Parathyroid adenoma (tissue), 2 donors: ENCODE results near the gene VPS41.

Experiments
- H2AFZ ChIP-seq: fragments of 300-600 bp; sonication (generic); one replicate; pipeline ENCODE4 v1.7.0; 2017; ENCODE audit warnings: antibody characterized with exemption, mild to moderate bottlenecking
- H3K27ac ChIP-seq: fragments of 300-600 bp; sonication (generic); one replicate; pipeline ENCODE4 v1.7.0; 2017
- H3K27me3 ChIP-seq: fragments of 300-600 bp; sonication (generic); one replicate; pipeline ENCODE4 v1.7.0; 2017; ENCODE audit warnings: low read length; ENCODE audit not compliant: control insufficient read depth, insufficient read depth
- H3K36me3 ChIP-seq: fragments of 300-600 bp; sonication (generic); one replicate; pipeline ENCODE4 v1.7.0; 2017; ENCODE audit warnings: low read length; ENCODE audit not compliant: control insufficient read depth, insufficient read depth
- H3K4me1 ChIP-seq: fragments of 300-600 bp; sonication (generic); one replicate; pipeline ENCODE4 v1.7.0; 2017; ENCODE audit warnings: control low read depth
- H3K4me2 ChIP-seq: fragments of 300-600 bp; sonication (generic); one replicate; pipeline ENCODE4 v1.7.0; 2017; ENCODE audit warnings: low read length
- H3K4me3 ChIP-seq: fragments of 300-600 bp; sonication (generic); one replicate; pipeline ENCODE4 v1.7.0; 2017; ENCODE audit warnings: low read depth, low read length
- H3K79me2 ChIP-seq: fragments of 300-600 bp; sonication (generic); one replicate; pipeline ENCODE4 v1.7.0; 2017; ENCODE audit warnings: control low read depth
- H3K9ac ChIP-seq: fragments of 300-600 bp; sonication (generic); one replicate; pipeline ENCODE4 v1.7.0; 2017; ENCODE audit warnings: mild to moderate bottlenecking
- H3K9me3 ChIP-seq: fragments of 300-600 bp; sonication (generic); one replicate; pipeline ENCODE4 v1.7.0; 2017; ENCODE audit warnings: low read length; ENCODE audit not compliant: control insufficient read depth
- CTCF ChIP-seq: fragments of 300-600 bp; sonication (generic); IDR thresholded peaks from one replicate; pipeline ENCODE4 v1.7.0; 2017; ENCODE audit warnings: antibody characterized with exemption, mild to moderate bottlenecking
- donor health status: primary hyperparathyroidism.

VPS41 gene

GRCh38 chr7:38682606-38683005 is 226.4 kb downstream of the VPS41 start:
- H3K27ac ChIP-seq, result no peak overlapping the region
- no peaks in the 10 kb centered on the region for H3K9me3 ChIP-seq
- no peaks in the 10 kb centered on the region for H3K4me1 ChIP-seq
- no peak overlapping the region for H3K4me3 ChIP-seq
- H2AFZ ChIP-seq, result no peak overlapping the region
- no peaks in the 10 kb centered on the region for H3K27me3 ChIP-seq
- H3K4me2 ChIP-seq, result no peak overlapping the region
- no peak overlapping the region for H3K9ac ChIP-seq
- H3K79me2 ChIP-seq, result no peaks in the 10 kb centered on the region
- H3K36me3 ChIP-seq, result no peaks in the 10 kb centered on the region
- no peak for TF ChIP-seq CTCF

GRCh38 chr7:38681882-38682281 is 227.1 kb downstream of the VPS41 start:
- no peak overlapping the region for H2AFZ ChIP-seq
- no peaks in the 10 kb centered on the region for H3K79me2 ChIP-seq
- TF ChIP-seq CTCF, result no peak
- H3K4me2 ChIP-seq, result no peak overlapping the region
- no peaks in the 10 kb centered on the region for H3K36me3 ChIP-seq
- no peak overlapping the region for H3K27ac ChIP-seq
- no peak overlapping the region for H3K9ac ChIP-seq
- H3K9me3 ChIP-seq, result no peaks in the 10 kb centered on the region
- no peak overlapping the region for H3K4me3 ChIP-seq
- H3K27me3 ChIP-seq, result no peaks in the 10 kb centered on the region
- H3K4me1 ChIP-seq, result no peaks in the 10 kb centered on the region

- H3K27ac ChIP-seq, result no peak overlapping the region
- no peak for TF ChIP-seq CTCF
- no peaks in the 10 kb centered on the region for H3K36me3 ChIP-seq
Measured at GRCh38 chr7:38679419-38679818, 229.6 kb downstream of the VPS41 start.

GRCh38 chr7:38678698-38679054 is 230.3 kb downstream of the VPS41 start:
- no peak for TF ChIP-seq CTCF
- no peaks in the 10 kb centered on the region for H3K9me3 ChIP-seq

More at GRCh38 chr7:38679419-38679818, 229.6 kb downstream of the VPS41 start:
- Histone ChIP-seq H3K79me2 (no peaks in the 10 kb centered on the region), H3K4me2 (no peak overlapping the region), H3K4me3 (no peak overlapping the region), H2AFZ (no peak overlapping the region), H3K4me1 (no peaks in the 10 kb centered on the region), H3K27me3 (no peaks in the 10 kb centered on the region), H3K9me3 (no peaks in the 10 kb centered on the region), H3K9ac (no peak overlapping the region)

GRCh38 chr7:38677981-38678697 is 230.9 kb downstream of the VPS41 start:
- Histone ChIP-seq H3K4me1 (no peaks in the 10 kb centered on the region), H3K79me2 (no peaks in the 10 kb centered on the region), H3K36me3 (no peaks in the 10 kb centered on the region), H3K27me3 (no peaks in the 10 kb centered on the region), H3K27ac (no peak overlapping the region), H2AFZ (no peak overlapping the region), H3K4me2 (no peak overlapping the region), H3K9ac (no peak overlapping the region), H3K9me3 (no peaks in the 10 kb centered on the region), H3K4me3 (no peak overlapping the region)
- no peak for TF ChIP-seq CTCF

More at GRCh38 chr7:38678698-38679054, 230.3 kb downstream of the VPS41 start:
- H3K27ac ChIP-seq, result no peak overlapping the region
- no peaks in the 10 kb centered on the region for H3K4me1 ChIP-seq
- no peaks in the 10 kb centered on the region for H3K36me3 ChIP-seq
- no peak overlapping the region for H2AFZ ChIP-seq
- no peak overlapping the region for H3K9ac ChIP-seq
- H3K4me2 ChIP-seq, result no peak overlapping the region
- H3K27me3 ChIP-seq, result no peaks in the 10 kb centered on the region
- no peak overlapping the region for H3K4me3 ChIP-seq
- H3K79me2 ChIP-seq, result no peaks in the 10 kb centered on the region
